MM.1S (cell line): ENCODE results near the gene FAM118A.

Source experiments
- EZH2 ChIP-seq: fragments of 300-600 bp; sonication (generic); optimal IDR thresholded peaks from 2 replicates; pipeline ENCODE3; 2017; ENCODE audit warnings: low read depth, mild to moderate bottlenecking, antibody characterized with exemption, low read length, mixed read lengths
- EZH2phosphoT487 ChIP-seq: fragments of 300-600 bp; sonication (generic); IDR thresholded peaks from 2 replicates; pipeline ENCODE4 v1.6.1; 2018; ENCODE audit warnings: antibody characterized with exemption, low read length
- TF ChIP-seq, protein P1 (sequence below): fragments of 300-600 bp; sonication (generic); IDR thresholded peaks from 2 replicates; pipeline ENCODE4 v1.5.1; 2016; ENCODE audit warnings: antibody characterized with exemption, low read length, mixed read lengths

DNA sequence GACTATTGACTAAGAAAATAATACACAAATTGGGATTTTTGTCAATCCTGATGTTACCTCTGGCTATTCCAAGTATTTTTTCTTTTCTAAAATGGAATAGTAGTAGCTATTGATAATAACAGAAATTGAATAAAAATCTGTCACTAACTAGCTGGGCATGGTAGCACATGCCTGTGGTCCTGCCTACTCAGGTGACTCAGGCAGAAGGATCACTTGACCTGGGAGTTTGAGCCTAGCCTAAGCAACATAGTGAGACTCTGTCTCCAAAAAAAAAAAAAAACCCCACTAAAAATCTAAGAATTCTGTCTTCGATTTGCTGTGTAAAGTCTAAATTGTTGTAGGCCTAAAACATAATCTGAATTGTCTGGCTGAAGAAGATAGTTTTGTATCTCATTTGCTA lies 42.2 kb downstream of the FAM118A start:
- TF ChIP-seq EZH2: no peak
- TF ChIP-seq, protein P1, sequence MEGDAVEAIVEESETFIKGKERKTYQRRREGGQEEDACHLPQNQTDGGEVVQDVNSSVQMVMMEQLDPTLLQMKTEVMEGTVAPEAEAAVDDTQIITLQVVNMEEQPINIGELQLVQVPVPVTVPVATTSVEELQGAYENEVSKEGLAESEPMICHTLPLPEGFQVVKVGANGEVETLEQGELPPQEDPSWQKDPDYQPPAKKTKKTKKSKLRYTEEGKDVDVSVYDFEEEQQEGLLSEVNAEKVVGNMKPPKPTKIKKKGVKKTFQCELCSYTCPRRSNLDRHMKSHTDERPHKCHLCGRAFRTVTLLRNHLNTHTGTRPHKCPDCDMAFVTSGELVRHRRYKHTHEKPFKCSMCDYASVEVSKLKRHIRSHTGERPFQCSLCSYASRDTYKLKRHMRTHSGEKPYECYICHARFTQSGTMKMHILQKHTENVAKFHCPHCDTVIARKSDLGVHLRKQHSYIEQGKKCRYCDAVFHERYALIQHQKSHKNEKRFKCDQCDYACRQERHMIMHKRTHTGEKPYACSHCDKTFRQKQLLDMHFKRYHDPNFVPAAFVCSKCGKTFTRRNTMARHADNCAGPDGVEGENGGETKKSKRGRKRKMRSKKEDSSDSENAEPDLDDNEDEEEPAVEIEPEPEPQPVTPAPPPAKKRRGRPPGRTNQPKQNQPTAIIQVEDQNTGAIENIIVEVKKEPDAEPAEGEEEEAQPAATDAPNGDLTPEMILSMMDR: no peak
- no peak for TF ChIP-seq EZH2phosphoT487
